IgD-negative memory B cell (primary cell): Measurements from ENCODE around the gene RGS14. TPM values are rescaled to one million over a fixed set of nuclear protein-coding genes. Genes with fewer than 3 reads are reported as not detected.

ENCODE experiments used
- H3K27ac Mint-ChIP-seq, 3 donors: one replicate each; pipeline ENCODE4 v1.8.0; 2020 to 2022; ENCODE audit warnings: mild to moderate bottlenecking in 3 of 3, mixed read lengths in 3 of 3, moderate library complexity in 1 of 3
- H3K27me3 Mint-ChIP-seq: one replicate; pipeline ENCODE4 v1.8.0; 2021; ENCODE audit warnings: mixed read lengths
- H3K36me3 Mint-ChIP-seq: one replicate; pipeline ENCODE4 v1.8.0; 2020; ENCODE audit warnings: mild to moderate bottlenecking, mixed read lengths
- H3K4me1 Mint-ChIP-seq, 3 donors: one replicate each; pipeline ENCODE4 v1.8.0; 2020 to 2022; ENCODE audit warnings: mixed read lengths in 3 of 3, mild to moderate bottlenecking in 1 of 3
- H3K4me3 Mint-ChIP-seq, 4 donors: one replicate each; pipeline ENCODE4 v1.8.0; 2020 to 2022; ENCODE audit warnings: mild to moderate bottlenecking in 4 of 4, mixed read lengths in 4 of 4, moderate library complexity in 3 of 4
- H3K9me3 Mint-ChIP-seq, 3 donors: one replicate each; pipeline ENCODE4 v1.8.0; 2020 to 2021; ENCODE audit warnings: mixed read lengths in 3 of 3, mild to moderate bottlenecking in 1 of 3
- polyA plus RNA-seq: library from polyadenylated mRNA; unstranded; fragments of 300-500 nt; fragmentation: Illumina TruSeq; gene quantifications from one replicate; pipeline ENCODE4 v1.2.3, GENCODE V29; 2021

RGS14 gene
- polyA plus RNA-seq, 1 donor from 2014 or later: 49.5 TPM

DNA sequence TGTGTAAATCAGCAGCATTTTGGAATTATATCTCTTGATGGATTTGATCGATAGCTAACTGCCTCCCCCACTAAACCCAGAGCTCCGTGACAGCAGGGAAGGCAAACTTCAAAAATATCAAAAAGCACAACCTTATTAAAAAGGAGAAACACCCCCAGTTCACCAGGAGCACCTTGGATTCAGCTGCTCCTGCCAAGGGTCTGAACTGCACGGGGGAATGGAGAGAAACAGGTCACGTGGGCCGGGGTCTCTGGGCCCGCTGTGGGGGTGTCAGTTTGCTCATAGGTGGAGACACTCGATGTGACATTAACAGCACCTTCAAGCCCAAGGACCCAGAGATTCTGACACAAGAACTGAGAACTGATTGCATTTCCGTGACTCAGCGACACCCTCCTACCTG, 25.5 kb downstream of the RGS14 start:
- peaks cover 7% of the 10 kb centered on the region for H3K27me3 Mint-ChIP-seq
- H3K4me3 Mint-ChIP-seq: no peak overlapping the region
- H3K4me1 Mint-ChIP-seq: peaks cover under 1 to 3% (median 2%) of the 10 kb centered on the region in 3 donors
- no peaks in the 10 kb centered on the region for H3K36me3 Mint-ChIP-seq
- H3K27ac Mint-ChIP-seq: no peak overlapping the region
- H3K9me3 Mint-ChIP-seq: no peaks in the 10 kb centered on the region

DNA sequence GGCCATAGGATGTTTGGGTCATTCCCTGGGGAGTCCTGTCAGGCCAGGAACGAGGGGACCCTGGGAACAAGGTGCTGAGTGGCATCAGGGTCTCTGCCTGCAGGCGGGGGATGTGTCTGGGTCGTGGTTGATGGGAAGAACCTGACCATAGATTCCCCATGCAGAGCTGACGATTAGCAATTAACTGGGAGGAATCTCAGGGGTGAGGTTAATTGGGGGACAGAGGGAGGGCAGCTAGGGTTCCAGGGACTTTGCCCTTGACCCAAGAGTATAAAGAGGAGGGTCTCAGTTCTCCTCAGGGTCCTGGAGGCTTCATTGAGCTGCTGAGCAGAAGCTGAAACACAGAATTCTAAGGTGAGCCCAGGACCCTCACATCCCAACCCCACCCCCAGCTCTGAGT, 26.4 kb downstream of the RGS14 start, which contains the start of gene SLC34A1:
SLC34A1 (plus strand) TSS at position 301 of the 400 bp plus-strand sequence. CDS start 1,308 bp downstream, outside the sequence.
- H3K27ac Mint-ChIP-seq: peak within 1 kb of the TSS in 1 of 3 donors; percentile 63
- peaks cover 7% of the 10 kb centered on the region for H3K27me3 Mint-ChIP-seq
- H3K4me1 Mint-ChIP-seq: peaks cover 8% of the 10 kb centered on the region in 3 donors
- H3K36me3 Mint-ChIP-seq: no peaks in the 10 kb centered on the region
- H3K4me3 Mint-ChIP-seq: peak within 1 kb of the TSS in 1 of 4 donors; percentile 5
- no peaks in the 10 kb centered on the region for H3K9me3 Mint-ChIP-seq

DNA sequence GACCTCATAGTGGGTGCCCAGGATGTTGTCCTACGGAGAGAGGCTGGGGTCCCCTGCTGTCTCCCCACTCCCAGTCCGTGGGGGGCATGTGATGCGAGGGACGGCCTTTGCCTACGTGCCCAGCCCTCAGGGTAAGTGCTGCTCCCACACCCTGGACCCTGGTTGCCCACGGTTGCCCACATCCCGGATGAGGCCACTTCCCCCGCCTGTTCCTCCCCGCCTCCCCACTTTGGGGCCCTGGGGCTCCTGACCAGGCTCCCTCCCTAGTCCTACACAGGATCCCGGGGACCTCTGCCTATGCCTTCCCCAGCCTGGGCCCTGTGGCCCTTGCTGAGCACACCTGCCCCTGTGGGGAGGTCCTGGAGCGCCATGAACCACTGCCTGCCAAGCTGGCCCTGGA, 28.0 kb downstream of the RGS14 start:
- Mint-ChIP-seq H3K27me3 (peaks cover 12% of the 10 kb centered on the region), H3K4me3 (no peak overlapping the region), H3K9me3 (no peaks in the 10 kb centered on the region), H3K36me3 (no peaks in the 10 kb centered on the region), H3K4me1 (peaks cover 16 to 22% (median 21%) of the 10 kb centered on the region in 3 donors), H3K27ac (no peak overlapping the region)

DNA sequence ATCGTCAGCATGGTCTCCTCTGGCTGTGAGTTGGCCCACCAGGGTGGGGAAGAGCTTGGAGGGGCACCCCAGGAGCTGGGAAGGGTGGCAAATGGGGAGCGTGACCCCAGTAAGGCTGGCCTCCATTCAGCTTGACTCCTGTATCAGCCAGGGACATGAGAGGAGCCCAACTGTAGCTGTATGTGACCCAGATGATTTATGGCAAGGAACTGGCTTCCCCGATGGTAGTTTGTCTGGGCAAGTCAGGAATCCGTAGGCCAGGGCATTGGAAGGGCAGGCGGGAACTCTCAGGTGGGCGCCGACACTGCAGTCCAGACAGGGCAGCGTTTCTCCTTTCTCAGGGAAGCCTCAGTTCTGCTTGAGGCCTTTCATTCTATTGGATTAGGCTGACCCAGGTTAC, 28.8 kb downstream of the RGS14 start:
- H3K27me3 Mint-ChIP-seq: peaks cover 10% of the 10 kb centered on the region
- H3K9me3 Mint-ChIP-seq: no peaks in the 10 kb centered on the region
- no peak overlapping the region for H3K27ac Mint-ChIP-seq
- H3K4me1 Mint-ChIP-seq: peaks cover 16 to 22% (median 21%) of the 10 kb centered on the region in 3 donors
- H3K4me3 Mint-ChIP-seq: no peak overlapping the region
- no peaks in the 10 kb centered on the region for H3K36me3 Mint-ChIP-seq

DNA sequence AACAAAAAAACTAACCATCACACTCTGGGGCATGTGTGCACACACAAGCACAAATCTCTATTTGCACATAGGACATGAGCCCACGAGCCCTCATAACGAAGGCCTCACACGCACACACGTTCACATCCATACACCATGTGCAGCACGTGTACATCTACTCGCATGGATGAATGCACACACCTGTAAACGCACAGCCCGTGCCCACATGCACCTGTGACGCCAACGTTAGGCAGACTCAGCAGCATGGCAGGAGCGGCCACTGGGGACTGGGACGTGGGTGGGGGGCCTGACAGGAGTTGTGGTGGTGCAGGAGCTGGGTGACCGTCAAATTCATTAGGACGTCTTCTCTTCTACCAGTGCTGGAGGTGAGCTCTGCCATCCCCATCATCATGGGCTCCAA, 29.7 kb downstream of the RGS14 start:
- no peak overlapping the region for H3K27ac Mint-ChIP-seq
- peak overlapping the region in 1 of 4 donors; percentile 6 for H3K4me3 Mint-ChIP-seq
- H3K4me1 Mint-ChIP-seq: peaks cover 15 to 22% (median 21%) of the 10 kb centered on the region in 3 donors
- H3K9me3 Mint-ChIP-seq: no peaks in the 10 kb centered on the region
- H3K27me3 Mint-ChIP-seq: peaks cover 10% of the 10 kb centered on the region
- H3K36me3 Mint-ChIP-seq: no peaks in the 10 kb centered on the region

DNA sequence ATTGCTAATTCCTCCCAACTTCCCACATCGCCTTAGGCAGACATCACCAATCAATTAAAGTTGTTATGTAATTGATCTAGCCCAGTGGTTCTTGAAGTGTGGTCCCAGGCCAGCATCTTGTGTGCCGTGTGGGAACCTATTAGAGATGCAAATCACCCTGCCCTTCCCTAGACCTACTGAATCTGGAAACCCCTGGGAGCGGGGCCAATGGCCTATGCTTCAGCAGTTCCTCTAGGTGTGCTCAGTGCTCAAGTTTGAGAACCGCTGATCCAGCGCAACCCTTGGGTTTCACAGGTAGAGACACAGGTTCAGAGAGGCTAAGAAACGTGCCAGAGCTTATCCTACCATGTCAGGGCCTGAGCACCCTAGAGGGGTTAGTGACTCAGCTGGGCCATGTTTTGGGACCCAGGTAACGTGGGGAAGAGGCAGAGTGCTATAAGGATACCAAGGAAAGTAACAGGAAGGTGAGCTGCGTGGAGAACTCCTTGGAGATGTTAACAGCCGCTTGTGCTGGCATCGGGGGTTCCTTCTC, 30.9 kb downstream of the RGS14 start:
- H3K36me3 Mint-ChIP-seq: no peaks in the 10 kb centered on the region
- peak overlapping the region in 1 of 4 donors; percentile 72 for H3K4me3 Mint-ChIP-seq
- H3K9me3 Mint-ChIP-seq: no peaks in the 10 kb centered on the region
- H3K27me3 Mint-ChIP-seq: peaks cover 10% of the 10 kb centered on the region
- no peak overlapping the region for H3K27ac Mint-ChIP-seq
- peaks cover 14 to 25% (median 21%) of the 10 kb centered on the region in 3 donors for H3K4me1 Mint-ChIP-seq

DNA sequence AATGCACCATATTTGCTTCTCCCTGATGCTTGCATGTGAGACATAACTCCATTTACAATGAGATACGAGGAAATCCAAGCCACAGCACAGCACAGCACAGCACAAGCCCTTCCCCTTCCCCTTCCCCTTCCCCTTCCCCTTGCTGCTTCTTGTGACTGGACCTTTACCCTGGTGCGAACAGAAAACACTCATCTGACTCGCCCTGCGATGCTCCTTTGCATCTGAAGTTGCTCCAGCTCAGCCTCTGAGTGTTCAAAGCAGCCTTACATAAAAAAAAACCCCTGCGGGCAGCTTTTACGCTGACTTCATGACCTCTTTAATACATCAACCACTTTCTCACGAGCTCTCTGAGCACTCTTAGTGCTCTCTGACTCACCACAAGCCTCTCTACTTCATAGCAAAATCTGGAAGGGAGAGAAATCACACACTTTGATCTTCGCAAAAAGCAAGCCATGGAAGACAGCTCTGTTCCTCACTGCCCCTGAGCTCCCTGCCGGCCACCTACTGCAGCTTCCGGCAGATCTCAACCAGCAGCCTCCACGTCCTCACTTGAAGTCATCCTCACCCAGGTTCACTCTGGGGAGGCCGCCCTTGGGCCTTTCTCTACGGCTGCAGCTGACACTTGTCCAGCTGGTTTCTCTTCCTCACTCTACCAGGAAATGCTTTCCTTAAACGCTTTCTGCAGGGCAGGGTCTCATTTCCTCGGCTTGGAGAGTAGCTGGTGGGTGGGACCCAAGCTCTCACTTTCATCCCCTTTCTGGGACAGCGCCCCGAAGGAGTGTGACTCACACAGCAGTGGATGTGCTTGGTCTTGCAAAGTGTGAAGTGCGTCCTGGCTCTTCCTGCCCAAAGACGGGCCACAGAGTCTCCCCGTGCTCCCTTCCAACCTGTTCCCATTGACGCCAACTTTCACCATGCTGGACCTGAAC, 31.8 kb downstream of the RGS14 start:
- H3K36me3 Mint-ChIP-seq: no peaks in the 10 kb centered on the region
- H3K27me3 Mint-ChIP-seq: peaks cover 10% of the 10 kb centered on the region
- peak overlapping the region in 2 of 3 donors; percentile 37 to 80 for H3K27ac Mint-ChIP-seq
- peaks cover 14 to 25% (median 21%) of the 10 kb centered on the region in 3 donors for H3K4me1 Mint-ChIP-seq
- peak overlapping the region in 3 of 4 donors; percentile 5 to 90 (median 13) for H3K4me3 Mint-ChIP-seq
- no peaks in the 10 kb centered on the region for H3K9me3 Mint-ChIP-seq

DNA sequence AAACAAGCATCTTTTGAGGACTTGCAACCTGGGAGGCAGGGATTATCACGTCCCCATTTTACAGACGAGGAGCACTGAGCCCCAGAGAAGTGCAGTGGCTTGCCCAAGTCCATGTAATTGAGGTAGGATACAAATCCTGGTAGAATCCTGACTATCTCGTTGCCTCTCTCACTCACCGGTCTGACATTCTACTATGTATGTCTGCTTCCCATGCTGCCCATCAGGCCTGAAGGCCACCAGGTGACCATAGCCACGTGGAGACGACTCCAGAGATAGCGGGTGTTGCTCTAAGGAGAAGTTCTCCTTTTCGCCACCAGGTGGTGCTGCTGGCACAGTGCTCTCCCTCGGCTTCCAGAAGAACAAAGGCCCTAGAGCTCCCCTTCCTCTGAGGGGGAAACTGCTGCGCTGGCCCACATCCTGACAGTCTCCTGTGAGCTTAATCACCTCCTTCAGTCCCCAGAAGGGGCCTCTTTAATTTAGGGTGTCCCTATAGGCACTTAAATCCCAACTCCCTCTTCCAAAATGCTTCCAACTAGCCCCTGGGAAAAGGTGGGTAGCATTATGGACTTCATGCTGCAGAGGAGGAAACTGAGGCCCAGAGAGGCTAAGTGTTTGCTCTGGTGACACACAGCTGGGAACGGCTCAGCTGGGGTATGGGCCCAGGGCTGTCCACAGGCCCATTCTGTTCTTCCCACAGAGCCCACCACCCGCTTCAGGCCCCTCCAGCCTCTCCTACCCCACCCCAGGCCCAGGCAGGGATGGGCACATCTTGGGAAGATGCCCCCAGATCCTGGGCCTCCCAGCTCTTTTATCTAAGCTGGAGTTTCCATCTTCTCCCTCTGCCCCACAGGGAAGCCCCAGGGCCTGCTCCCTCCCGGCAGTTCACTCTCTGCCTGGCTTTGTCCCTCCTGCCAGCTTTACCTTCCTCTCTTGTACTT, 32.9 kb downstream of the RGS14 start:
- Mint-ChIP-seq H3K4me3 (peak overlapping the region in 3 of 4 donors; percentile 12 to 60 (median 51)), H3K9me3 (no peaks in the 10 kb centered on the region), H3K27ac (peak overlapping the region in 2 of 3 donors; percentile 46 to 88), H3K36me3 (no peaks in the 10 kb centered on the region), H3K27me3 (peaks cover 5% of the 10 kb centered on the region), H3K4me1 (peaks cover 14 to 25% (median 21%) of the 10 kb centered on the region in 3 donors)

DNA sequence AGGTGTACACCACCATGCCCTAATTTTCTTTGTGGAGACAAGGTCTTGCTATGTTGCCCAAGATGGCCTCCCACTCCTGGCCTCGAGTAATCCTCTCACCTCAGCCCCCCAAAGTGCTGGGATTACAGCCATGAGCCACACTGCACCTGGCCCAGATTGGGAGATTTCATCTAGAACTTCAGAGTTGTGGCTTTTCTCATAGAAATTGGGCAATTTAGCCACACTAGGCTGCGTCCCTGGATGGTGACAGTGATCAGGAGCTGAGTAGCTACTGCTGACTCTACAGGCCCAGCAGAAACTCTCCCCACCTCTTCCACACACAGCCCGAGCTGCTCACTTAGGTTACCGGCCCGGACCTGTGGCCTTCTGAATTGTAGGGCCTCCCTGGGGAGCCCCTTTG, 35.0 kb downstream of the RGS14 start:
- no peak overlapping the region for H3K4me3 Mint-ChIP-seq
- H3K9me3 Mint-ChIP-seq: no peaks in the 10 kb centered on the region
- peaks cover 5% of the 10 kb centered on the region for H3K27me3 Mint-ChIP-seq
- peaks cover 14 to 22% (median 21%) of the 10 kb centered on the region in 3 donors for H3K4me1 Mint-ChIP-seq
- H3K27ac Mint-ChIP-seq: no peak overlapping the region
- H3K36me3 Mint-ChIP-seq: no peaks in the 10 kb centered on the region

DNA sequence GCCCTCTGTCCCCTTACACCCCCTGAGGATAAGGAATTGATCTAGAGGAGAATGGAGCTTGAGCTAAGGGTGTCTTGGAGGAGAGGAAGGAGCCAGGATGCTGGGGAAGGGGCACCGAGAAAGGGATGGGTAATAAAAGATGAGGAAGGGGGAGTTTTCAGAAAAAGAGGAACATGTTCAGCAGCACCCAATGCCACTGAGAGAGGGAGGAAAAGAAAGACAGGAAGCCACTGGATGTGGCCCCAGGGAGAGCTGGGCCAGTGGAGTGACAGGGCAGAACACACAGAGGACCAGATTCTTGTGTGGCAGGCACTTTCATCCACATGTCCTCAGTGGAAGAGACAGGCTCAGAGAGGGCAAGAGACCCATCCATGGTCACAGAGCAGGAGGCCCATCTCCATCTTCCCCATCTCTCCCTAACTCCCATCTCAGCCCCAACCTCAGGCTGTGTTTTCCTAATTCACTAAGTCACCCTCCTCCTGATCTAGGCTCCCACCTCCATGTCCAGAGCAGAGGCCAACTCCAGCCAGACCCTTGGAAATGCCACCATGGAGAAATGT, 35.6 kb downstream of the RGS14 start:
- Mint-ChIP-seq H3K36me3 (no peaks in the 10 kb centered on the region), H3K27me3 (peaks cover 5% of the 10 kb centered on the region), H3K9me3 (no peaks in the 10 kb centered on the region), H3K4me3 (no peak overlapping the region), H3K4me1 (peaks cover 14 to 22% (median 19%) of the 10 kb centered on the region in 3 donors), H3K27ac (no peak overlapping the region)

DNA sequence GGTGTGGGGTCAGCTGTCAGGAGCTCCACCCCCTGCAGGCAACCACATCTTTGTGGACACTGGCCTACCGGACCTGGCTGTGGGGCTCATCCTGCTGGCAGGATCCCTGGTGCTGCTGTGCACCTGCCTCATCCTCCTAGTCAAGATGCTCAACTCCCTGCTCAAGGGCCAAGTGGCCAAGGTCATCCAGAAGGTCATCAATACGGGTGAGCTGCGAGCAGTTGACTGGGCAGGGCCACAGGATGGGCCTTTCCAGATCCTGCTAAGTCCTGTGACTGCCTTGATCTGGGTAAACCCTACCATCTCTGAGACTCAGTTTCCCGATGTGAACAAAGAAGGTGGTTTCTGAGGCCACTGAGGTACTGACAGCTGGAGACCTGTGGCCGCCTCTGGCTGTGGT, 36.3 kb downstream of the RGS14 start:
- Mint-ChIP-seq H3K27ac (no peak overlapping the region), H3K4me1 (peaks cover 9 to 18% (median 13%) of the 10 kb centered on the region in 3 donors), H3K9me3 (no peaks in the 10 kb centered on the region), H3K36me3 (no peaks in the 10 kb centered on the region), H3K27me3 (peaks cover 5% of the 10 kb centered on the region), H3K4me3 (no peak overlapping the region)

DNA sequence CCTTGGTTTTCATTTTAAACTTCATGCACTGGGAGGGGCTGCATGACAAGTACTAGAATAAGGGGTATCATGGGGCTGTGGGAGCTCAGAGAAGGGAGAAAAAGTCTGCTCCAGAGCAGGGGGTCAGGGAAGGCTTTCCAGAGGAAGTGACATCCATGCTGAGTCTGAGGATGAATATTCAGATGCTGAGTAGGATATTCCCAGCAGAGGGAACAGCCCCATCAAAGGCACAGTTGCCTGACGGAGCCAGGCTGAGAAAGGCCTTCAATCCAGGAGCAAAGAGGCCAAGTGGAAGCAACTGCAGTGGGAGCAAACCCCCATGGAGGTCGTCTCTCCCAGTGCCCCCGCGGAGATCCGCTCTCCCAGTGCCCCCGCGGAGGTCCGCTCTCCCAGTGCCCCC, 38.4 kb downstream of the RGS14 start:
- Mint-ChIP-seq H3K4me1 (peaks cover 0 to 3% (median 0%) of the 10 kb centered on the region in 3 donors), H3K27ac (peak overlapping the region in 1 of 3 donors; percentile 50), H3K4me3 (no peak overlapping the region), H3K27me3 (no peaks in the 10 kb centered on the region), H3K9me3 (no peaks in the 10 kb centered on the region), H3K36me3 (no peaks in the 10 kb centered on the region)

DNA sequence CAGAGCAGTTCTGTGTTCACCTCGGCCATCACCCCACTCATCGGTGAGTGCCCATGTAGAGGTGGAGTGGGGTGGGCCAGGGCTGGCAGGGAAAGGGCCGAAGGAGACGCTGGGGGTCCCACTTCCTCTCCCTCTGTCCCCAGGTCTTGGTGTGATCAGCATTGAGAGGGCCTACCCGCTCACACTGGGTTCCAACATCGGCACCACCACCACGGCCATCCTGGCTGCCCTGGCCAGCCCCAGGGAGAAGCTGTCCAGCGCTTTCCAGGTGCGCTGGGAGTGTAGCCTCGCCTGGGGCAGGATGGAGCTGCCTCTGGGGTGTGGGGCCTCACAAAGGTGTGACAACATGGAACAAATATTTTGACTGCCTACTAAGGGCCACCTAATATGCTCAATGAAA, 39.1 kb downstream of the RGS14 start:
- Mint-ChIP-seq H3K4me3 (no peak overlapping the region), H3K9me3 (no peaks in the 10 kb centered on the region), H3K4me1 (peaks cover 0 to 3% (median 0%) of the 10 kb centered on the region in 3 donors), H3K36me3 (no peaks in the 10 kb centered on the region), H3K27ac (no peak overlapping the region), H3K27me3 (peaks cover under 1% of the 10 kb centered on the region)

DNA sequence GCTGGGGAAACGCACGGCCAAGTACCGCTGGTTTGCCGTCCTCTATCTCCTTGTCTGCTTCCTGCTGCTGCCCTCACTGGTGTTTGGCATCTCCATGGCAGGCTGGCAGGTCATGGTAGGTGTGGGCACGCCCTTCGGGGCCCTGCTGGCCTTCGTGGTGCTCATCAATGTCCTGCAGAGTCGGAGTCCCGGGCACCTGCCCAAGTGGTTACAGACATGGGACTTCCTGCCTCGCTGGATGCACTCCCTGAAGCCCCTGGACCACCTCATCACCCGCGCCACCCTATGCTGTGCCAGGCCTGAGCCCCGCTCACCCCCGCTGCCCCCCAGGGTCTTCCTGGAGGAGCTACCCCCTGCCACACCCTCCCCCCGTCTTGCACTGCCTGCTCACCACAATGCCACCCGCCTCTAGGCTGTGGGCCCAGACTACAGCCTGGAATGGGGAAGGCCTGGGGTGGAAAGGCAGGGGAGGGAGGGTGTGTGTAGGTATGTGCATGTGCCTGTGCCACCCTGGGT, 40.2 kb downstream of the RGS14 start:
- no peaks in the 10 kb centered on the region for H3K36me3 Mint-ChIP-seq
- no peak overlapping the region for H3K4me3 Mint-ChIP-seq
- peak overlapping the region in 1 of 3 donors; percentile 64 for H3K27ac Mint-ChIP-seq
- peaks cover 0 to 5% (median 4%) of the 10 kb centered on the region in 3 donors for H3K4me1 Mint-ChIP-seq
- H3K27me3 Mint-ChIP-seq: peaks cover 10% of the 10 kb centered on the region
- no peaks in the 10 kb centered on the region for H3K9me3 Mint-ChIP-seq
